ENCODE data around the gene EVL.

EVL gene

DNA sequence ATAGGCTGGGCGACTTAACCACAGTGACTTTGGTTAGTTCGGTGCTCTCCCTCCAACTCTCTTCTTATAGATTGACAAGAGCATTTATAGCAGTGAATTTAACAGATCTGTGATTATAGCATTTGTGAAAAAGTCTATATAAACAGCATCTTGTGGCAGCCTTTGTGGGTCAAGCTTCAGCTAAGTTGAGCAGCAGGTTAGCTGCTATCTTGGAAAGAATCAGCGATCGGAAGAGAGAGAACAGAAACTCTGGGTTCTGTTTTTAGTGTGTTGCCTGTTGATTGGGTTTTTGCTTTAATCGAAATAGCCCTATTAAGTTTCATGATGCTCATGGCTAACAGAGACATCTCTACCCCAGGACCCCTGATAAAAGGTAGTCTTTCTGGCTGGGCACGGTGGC, 20.2 kb downstream of the EVL start:
- peak in 1 of 2 donors; percentile 1 for ATAC-seq

DNA sequence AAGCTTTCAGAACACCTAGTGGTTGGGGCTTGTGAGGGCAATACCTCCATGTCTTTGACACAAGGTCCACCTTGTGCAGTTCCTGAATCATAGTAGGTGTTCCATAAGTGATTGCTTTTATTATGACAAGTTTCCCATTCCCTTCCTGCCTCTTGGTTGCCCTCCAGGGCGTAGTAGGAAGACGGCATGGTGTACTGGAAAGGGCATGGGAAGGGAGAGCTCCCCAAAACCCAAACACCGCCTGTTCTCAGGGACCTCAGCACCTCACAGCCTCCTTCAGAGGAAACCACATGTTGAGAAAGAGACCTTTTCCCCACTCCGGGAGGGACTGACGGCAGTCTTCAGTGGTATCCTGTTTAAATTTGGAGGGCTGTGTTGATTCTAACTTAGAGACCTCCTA, 21.1 kb downstream of the EVL start:
- ATAC-seq, result no peak

DNA sequence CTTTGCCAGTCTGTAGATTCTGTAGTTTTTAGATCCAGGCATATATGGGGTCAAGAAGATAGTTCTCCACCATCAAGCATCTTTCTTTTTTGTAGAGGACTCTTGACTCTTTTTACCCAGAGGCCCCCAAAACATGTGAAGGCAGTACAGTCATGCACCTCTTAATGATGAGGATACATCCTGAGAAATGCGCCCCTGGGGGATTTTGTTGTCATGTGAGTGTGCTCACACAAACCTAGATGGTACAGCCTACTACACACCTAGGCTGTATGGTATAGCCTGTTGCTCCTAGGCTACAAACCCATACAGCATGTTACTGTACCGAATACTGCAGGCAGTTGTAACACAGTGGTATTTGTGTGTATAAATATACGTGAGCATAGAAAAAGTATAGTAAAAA, 23.0 kb downstream of the EVL start:
- no peak for ATAC-seq

DNA sequence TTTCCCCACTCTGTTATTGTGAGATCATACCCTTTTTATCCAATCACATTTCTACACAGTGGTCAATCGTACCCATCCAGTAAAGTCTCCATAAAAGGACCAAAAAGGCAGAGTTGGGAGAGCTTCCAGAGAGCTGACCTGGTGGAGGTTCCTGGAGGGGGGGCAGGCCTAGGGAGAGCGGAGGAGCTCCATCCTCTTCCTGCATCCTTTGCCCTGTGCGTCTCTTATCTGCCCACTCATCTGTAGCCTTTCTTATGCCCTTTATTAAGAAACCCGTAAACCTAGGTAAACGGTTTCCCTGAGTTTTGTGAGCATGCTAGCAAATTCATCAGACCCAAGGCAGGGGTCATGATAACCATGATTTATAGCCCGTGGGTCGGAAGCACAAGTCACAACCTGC, 26.2 kb downstream of the EVL start:
- no peak for ATAC-seq

DNA sequence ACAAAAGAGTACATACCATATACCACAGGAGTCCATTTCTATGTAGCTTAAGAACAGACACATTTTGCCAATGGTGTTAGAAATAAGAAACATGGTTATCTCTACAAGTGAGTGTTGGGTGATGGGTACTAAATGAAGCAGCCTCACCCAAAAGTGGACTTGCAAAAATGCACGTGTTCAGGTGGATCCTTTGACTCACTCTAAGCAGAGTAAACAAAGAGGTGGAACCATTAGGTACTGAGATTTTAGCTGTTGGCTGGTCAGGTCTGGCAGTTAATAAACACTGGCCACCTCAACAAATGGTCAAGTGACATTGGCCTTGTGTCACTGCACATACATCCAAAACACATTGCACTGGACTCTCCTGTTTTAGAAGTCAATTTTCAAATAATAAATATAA, 27.6 kb downstream of the EVL start:
- ATAC-seq, result peak in 1 of 2 donors; percentile 36

DNA sequence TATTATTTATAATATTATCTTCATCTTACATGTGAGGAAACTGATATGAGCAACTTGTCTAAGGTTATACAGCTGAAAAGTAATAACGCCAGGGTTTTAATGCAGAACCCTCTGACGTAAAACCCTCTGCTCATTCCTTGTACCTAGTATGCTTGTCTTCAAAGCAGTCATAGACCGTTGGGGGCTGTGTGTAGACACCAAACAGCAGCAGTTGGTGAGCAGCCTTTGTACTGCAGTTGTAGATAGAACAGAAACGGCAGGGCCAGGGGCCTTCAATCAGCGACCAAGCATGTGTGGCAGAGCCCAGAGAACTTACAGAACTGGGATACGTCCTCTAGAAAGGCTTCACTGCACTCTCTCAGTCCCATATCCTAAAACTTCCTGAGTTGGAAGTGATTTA, 28.1 kb downstream of the EVL start:
- ATAC-seq, result no peak

DNA sequence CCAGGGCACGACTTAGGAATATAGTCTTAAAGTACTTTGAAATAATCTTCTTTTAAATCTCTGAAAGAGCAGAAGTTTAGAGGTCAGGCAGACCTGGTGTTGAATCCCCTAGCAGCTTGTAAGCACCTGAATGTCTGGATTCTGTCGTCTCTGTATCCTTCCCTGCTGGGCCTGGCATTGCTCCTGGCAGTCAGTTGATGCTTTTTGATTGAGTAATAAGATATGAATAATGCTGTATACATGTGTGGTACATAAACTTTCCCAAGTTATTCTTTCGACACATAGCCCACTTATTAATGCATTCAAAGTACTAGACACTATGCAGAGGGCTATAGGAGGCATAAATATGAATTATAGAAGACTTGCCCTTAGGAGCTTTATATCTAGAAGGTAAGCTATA, 31.4 kb downstream of the EVL start:
- ATAC-seq, result no peak

DNA sequence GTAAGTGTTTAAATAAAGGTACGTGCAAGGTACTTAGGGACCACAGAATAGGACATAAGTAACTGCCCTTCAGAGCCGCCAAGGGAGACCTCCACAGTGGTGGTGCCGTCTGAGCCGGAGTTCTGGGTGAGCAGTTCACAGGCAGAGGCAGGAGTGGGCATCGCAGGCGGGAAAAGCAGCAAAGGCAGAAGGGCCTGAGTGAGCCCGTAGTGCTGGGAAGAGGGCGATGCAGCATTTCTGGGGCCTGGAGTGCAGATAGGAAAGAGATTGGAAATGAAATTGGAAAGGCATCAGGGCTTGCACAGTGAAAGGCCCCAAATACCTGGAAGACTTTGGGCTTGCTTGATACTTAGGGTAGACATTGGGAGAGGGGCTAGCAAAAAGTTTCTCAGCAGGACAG, 32.9 kb downstream of the EVL start:
- no peak for ATAC-seq

DNA sequence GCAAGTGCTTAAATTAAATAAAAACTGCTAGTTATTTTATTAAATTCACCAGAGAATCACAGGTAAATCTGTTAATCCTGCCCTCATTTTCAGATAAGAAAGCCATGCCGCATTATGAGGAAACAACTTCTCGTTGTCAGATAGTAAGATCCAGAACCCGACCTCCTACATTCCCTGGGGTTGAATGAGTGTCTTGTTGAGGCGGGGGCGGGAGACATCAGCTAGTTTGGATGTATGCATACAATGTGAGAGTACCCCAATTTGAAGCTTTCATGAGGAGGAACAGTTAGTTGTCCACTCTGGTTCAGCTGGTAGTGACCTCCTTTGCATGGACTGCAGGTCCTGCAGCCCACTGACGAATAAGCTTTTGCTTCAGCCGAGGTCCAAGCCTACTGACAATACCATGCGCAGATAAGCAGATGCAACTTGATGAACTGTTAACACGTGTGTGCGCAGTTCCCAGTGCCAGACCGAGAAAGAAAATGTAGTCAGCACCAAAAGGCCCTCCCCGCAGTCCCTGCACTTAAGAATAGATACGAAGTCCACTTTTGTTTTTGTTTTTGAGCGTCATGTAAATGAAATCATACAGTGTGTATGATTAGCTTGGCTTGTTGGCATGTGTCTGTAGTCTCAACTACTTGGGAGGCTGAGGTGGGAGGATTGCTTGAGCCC, 34.9 kb downstream of the EVL start:
- no peak for ATAC-seq

DNA sequence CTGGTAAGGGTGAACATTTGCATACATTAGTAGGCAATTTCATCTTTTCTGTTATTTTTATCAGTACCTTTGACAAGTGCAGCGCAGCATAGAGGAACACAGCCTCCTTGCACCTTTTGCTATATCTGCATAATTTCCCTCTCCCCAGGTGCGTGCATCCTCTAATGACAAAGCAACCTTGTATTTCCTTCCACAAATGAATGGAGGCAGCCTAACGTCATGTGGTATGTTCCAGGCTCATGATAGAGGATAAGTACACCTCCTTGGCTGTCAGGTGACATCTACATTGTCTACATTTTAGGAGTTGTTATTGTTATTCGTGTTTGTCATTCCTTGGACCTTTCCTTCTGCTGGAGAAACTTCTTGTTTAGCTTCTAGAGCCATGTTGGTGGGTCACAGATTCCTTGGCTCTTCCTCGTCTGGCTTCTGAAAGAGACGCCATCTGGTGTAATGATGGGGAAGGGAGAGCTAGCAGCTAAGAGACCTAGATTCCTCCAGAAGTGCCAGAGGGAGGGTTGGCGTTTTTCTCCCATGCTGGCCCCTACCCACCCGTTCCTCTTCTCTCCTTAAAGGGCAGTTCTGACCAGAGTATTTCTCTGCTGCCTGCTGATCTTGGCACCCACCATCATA, 37.0 kb downstream of the EVL start:
- no peak for ATAC-seq

DNA sequence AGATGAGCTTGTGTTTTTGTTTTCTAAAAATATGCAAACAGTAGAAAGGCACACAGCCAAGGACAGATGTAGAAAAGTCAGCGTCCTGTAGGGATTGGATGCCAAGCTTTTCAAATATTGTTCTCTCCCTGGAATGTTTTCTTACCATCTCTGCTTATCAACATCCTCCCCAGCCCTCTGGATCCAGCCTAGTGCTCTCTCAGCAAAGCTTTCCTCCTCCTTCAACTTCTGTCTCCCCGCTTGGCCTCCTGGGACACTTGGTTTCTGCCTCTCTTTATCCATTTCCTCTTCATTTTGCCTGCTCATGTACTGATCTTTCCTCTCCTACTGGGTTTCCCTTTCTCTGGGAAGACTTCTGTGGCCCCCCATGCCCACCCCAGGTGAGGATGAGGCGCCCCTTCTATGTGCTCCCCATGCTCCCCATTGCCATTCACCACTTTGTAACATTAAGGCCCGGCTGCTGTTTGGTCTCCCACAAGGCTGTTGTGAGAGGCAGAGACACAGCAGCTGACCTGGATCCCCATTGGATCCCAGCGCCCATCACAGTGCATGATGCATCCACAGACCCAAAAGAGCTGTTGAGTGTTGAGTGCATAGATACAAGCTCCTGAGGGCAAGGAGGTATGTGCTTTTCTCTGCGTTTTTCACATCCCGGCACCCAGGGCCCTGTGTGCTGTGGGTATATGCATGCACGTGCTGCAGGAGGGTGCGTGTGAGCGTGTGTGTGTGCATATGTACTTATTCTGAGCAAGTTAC, 38.2 kb downstream of the EVL start:
- ATAC-seq, result peak; percentile 15 to 18

DNA sequence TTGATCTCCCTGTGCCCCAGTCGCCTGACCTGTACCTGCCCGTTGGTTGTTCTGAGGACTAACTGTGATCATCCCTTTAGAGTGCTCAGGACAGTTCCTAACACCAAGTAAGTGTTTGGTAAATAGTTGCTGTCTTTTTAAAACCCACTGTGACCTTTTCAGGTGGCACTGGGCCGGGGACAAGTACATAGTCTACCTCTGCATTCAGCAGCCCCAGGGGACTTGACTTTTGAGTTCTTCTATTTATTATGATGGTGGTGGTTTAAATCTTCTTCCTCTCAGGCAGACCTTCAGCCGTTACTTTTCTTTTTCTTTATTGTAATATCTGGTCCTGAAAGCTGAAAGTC, 38.8 kb downstream of the EVL start:
- peak in 1 of 2 donors; percentile 3 for ATAC-seq

DNA sequence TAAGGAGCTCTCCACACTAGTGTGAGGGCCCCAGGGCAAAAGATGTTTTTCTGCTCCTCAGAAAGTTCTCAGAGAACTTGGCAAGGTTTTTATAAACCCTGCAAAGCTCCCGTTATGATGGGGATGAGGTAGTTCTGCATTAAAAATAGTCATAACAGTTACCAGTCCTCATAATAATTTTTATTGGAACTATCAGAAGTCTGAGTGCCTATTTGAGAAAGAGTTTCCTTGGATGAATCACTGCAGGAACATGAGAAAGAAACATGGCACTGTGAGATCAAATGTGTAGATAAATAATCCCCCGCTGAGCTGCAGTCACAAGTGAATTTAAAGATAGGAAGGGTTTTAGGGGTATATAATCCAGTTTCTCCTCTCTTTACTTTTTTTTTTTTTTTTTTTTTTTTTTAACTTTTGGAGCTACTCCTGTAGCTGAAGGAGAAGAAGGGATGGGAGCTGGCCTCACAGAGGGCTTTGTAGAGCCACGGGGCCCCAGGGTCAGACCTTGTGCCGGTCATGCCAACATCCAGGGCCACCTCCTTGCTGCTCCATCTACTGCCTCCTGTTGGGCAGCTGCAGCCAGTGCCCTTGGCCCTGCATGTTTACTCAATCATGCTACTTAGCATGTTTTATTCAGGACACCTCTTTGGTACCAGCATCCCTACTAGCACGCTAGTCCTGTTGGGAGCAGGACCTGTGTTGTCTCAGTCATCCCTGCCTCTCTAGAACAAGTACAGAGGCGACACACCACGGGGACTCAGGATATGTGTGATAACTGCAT, 39.5 kb downstream of the EVL start:
- ATAC-seq, result peak; percentile 6 to 24

DNA sequence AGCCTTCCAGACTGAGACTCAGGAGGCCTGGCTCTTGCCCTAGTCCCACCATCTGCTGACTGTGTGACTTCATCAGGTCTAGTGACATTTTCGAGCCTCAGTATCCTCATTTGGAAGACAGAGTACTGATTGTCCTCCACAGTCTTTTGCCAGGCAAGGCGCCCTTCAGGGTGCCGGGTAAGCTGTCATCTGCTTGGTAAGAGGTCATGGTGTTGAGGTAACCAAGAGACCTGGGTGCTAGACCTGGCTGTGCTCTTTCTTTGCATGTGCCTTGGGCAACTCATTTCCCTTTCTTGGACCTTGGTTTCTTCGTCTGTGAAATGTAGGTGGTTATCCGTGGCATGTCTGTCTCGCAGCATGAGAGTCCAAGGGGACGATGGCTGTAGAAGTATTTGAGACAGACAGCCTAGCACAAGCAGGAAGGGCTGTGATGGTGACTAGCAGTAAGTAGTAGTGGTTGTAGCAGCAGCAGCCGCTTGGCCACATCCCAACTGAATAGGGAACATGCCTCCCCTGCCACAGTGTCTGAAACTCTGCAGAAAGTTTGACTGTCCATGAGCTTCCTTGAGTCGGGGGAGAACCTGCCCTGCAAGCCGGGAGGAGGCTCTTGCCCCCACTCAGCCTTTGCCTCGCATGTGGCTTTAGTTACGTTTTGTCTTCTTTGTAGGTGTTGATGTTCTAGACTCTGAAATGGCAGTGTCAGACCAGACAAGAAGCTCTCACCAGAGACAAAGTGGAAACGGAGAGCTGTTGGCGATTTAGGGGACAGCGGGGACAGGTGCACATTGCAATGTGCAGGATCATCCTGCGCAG, 40.3 kb downstream of the EVL start:
- no peak for ATAC-seq

DNA sequence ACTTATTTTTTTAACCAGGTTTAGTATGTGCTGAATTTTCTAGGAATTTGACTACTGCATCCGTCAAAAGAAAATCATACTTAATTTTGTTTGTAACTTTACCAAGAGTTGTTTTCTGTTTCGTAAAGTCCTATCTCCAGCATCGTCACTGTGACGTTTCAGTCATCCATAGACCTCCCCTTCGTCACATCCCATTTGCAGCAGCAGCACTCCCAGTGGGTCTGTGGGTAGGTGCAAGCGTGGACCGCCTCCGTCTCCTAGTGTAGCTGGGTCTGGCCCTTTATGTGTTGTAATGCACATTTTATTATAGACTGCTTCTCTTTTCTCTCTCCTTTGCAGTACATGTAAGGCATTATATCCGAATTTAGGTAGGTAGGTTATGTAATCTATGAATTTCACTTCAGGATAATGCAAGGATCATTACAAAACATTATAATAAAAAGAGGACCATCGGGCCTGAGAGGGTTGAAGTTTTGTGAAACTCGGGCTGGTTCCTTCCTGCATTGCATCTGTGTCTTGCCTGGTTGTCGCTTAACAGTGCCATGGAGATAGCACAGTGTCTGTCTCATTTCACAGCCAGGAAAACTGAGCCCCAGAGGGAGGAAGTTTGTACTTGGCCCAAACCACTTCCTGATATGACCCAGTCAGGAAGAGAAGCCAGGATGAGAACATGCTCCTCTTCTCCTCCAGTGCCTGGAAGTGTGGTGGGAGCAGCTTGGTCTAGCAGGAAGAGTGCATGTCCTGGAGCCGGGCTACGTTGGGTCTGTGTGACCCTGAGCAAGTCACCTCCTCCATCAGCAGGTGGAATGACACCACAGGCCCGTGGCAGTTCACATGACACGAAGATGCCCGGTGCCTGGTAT, 41.3 kb downstream of the EVL start:
- ATAC-seq, result peak; percentile 59

DNA sequence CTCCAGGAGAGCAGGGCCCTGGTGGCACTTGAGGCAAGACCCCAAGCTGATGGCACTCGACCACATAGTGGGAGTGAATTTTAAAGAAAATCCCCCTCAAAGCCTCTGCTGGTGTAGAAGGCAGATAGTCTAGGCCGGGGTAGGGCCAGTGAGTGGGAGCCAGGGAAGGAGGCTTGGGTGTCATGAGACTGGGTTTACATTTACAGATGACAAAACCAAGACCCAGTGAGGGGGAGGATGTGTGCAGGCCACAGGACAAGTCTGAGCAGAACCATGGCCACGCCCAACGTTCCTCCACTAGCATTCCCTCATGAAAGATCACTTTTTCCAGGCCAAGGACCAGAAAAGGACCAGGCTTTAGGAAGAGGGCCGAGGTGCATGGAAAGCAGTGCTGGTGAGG, 42.0 kb downstream of the EVL start:
- no peak for ATAC-seq

DNA sequence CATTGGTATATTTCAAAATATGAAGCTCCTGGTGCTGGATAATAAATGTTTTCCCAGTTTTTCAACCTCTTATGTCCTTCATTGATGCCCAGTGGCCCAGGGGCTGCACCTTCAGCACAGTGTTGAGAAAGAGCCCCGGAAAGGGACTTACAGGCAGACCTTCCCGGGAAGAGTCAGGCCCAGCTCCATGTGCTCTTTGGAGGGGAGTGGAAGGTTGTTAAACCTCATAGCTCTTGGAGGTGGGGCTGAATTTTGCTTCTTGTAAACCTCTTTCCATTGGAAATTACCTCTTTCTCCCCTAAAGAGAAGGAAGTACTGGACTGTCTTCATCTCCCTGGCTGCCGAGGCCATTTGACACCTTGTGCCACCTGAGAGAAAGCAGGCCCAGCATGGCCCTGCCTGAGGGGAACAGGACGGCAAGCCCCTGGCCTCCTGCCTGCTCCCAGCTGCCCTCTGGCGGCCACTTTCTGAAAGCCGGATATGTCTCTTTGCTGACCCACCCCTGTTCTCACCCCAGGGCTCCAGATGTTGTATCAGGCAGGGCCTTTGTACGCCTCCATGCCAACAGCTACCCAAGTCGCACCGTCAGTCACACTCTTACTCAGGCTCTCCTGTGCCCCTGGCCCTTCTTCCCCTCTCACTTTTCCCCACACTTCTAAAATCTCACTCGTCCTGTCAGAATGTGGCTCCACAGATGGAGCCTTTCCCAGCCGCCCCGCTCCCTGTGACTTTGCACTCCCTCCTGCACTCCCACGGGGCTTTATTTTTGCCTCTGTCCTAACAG, 43.0 kb downstream of the EVL start:
- peak; percentile 71 to 75 for ATAC-seq

DNA sequence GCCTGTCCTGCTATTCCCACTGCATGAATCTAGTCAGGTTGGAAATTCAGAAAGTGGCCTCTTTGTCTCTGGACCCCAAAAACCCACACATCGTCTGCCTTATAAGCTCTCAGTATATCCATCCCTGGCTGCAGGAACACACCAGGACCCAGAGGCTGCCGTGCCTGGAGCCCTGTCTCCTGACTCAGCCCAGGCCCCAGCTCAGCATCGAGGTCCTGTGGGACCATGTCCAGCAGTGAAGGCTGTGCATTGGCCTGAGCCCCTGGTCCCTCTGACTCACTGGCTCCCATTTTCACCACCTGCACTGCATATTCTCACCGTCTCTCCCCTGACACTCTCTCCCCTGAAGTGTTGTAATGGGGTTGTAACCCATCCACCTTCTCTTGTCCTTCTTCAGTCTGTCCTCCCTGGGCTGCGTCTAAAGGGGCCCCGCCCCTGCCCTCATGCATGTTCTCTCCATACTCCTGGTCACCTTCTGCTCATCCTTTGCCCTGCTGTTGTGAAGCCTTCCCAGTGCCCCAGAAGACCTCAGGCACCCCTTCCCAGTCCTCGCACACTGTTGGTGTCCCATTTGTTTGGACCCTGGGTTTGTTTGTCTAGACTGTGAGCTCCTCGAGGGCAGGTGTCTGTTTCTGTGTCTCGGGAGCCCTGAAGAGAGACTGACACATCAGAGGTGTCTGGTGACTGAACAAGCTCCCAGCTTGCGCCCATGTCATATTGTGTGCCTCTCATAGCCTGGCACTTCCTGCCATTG, 43.8 kb downstream of the EVL start:
- no peak for ATAC-seq

DNA sequence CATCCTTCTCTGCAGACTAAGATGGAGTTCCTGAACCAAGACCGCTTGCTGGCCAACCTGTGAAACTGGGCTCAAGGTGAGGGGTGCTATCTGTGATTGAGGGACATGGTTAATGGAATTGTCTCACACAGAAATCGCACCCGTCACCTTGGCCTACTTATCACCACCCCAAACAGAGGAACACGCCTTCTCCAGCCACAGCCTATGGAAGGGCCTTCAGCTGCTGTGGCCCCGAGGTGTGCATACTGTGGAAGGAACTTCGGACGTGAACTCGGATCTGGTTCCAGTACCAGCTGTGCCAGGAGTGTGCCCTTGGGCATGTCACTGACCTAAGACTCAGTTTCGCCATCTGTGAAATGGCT, 44.4 kb downstream of the EVL start:
- no peak for ATAC-seq

DNA sequence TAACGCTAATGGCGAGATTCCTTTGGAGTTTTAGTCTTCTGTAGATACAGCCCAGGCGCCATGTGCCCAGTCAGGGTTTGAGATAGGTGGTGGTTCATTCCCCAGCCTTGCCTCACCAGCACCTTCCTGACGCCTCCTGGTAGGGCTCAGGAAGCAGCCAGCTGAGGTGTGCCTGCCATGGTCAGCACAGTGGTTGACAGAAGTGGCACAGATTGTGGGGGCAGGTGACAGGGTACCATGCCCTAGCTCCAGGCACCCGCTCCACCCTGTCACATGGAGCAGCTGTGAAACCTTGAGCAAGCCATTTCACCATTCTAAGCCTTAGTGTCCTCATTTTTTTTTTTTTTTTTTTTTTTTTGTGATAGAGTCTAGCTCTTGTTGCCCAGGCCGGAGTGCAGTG, 45.6 kb downstream of the EVL start:
- no peak for ATAC-seq

Measured in activated CD4-positive, CD25-positive, alpha-beta regulatory T cell treated with anti-CD3 and anti-CD28 coated beads, Interleukin-2, amount 50 U/mL, for 24 hours (primary cell).